Spleen (tissue), 11 donors: ENCODE results near the gene CEMIP. TPM values are rescaled to one million over a fixed set of nuclear protein-coding genes. Genes with fewer than 3 reads are reported as not detected.

Source experiments
- DNase-seq: peaks from one replicate; pipeline ENCODE4 v3.0.0-alpha.2; 2020
- H3K27ac ChIP-seq, 8 donors: fragments of 200-600 bp; sonication (generic) in 7 of 8; 1 replicate in 4 of 8; 2 replicates in 4 of 8; pipeline versions ENCODE4 v1.5.0 to v1.8.0; 2016 to 2021; ENCODE audit warnings: inconsistent platforms in 4 of 8, mild to moderate bottlenecking in 4 of 8, moderate library complexity in 1 of 8
- H3K27me3 ChIP-seq, 7 donors: fragments of 200-600 bp; sonication (generic) in 6 of 7; replicated peaks in 1 of 7; 1 replicate in 4 of 7; 2 replicates in 3 of 7; pipeline versions ENCODE4 v1.5.0 to v1.8.0; 2016 to 2021; ENCODE audit warnings: inconsistent platforms in 3 of 7, mild to moderate bottlenecking in 1 of 7
- H3K36me3 ChIP-seq, 6 donors: fragments of 200-600 bp; sonication (generic) in 5 of 6; 1 replicate in 4 of 6; 2 replicates in 2 of 6; pipeline versions ENCODE4 v1.5.0 to v1.8.0; 2016 to 2021; ENCODE audit warnings: inconsistent platforms in 2 of 6
- H3K4me1 ChIP-seq, 6 donors: fragments of 200-600 bp; sonication (generic) in 5 of 6; 1 replicate in 3 of 6; 2 replicates in 3 of 6; pipeline versions ENCODE4 v1.5.0 to v1.8.0; 2016 to 2021; ENCODE audit warnings: inconsistent platforms in 3 of 6
- H3K4me3 ChIP-seq, 8 donors: fragments of 200-600 bp; sonication (generic) in 7 of 8; 1 replicate in 4 of 8; 2 replicates in 4 of 8; pipeline versions ENCODE4 v1.5.0 to v1.8.0; 2016 to 2021; ENCODE audit warnings: inconsistent platforms in 4 of 8, mild to moderate bottlenecking in 4 of 8, moderate library complexity in 2 of 8
- H3K9me3 ChIP-seq, 8 donors: fragments of 200-600 bp; sonication (generic) in 7 of 8; 1 replicate in 4 of 8; 2 replicates in 4 of 8; pipeline versions ENCODE4 v1.5.0 to v1.8.0; 2016 to 2021; ENCODE audit warnings: inconsistent platforms in 4 of 8
- POLR2A ChIP-seq, 3 donors: fragments of 450-650 bp; IDR thresholded peaks; one replicate each; pipeline ENCODE4 v1.5.1; 2017; ENCODE audit warnings: antibody characterized with exemption in 3 of 3, mild to moderate bottlenecking in 1 of 3
- POLR2AphosphoS5 ChIP-seq, 3 donors: sonication (generic); formaldehyde crosslinking; IDR thresholded peaks; one replicate each; pipeline ENCODE4 v1.5.1; 2017; ENCODE audit warnings: antibody characterized with exemption in 3 of 3
- WGBS, 5 donors: extraction: QIAGEN DNeasy Blood & Tissue Kit in 3 of 5; methylation state at CpG; one replicate each; pipeline versions ENCODE4 v1.1.5 to v1.1.7; 2013 to 2018; 5-methylcytosine and 5-hydroxymethylcytosine counted together
- intact Hi-C: fragments of 100-400 bp; cut with DNase I; formaldehyde crosslinking; loops from one replicate; pipeline ENCODE4 v1.15.0; 2023; ENCODE audit warnings: low total_unique reads
- polyA plus RNA-seq, 3 donors: library from polyadenylated mRNA; stranded (reverse); fragments of 200-250 nt; gene quantifications; one replicate each; pipeline ENCODE4 v1.2.1, GENCODE V29; 2013
- total RNA-seq, 7 donors: library from RNA; depleted of rRNA in 3 of 7; stranded (reverse); fragments of >200 nt in 3 of 7; fragmentation: NEBNext Ultra II Directional in 4 of 7; extraction: Animal tissue kit (Norgen Biotek cat#: 25700) in 4 of 7; gene quantifications; one replicate each; pipeline versions ENCODE4 v1.1.0 to v1.2.1, GENCODE V29; 2016 to 2021
- TF ChIP-seq, protein P1 (sequence below), 11 experiments: fragments of 200-600 bp in 7 of 11; fragments of 450-650 bp in 4 of 11; sonication (generic) in 4 of 11; IDR thresholded peaks in 8 of 11; conservative IDR thresholded peaks in 3 of 11; 1 replicate in 7 of 11; 2 replicates in 4 of 11; pipeline versions ENCODE4 v1.4.0 to v1.8.0; 2016 to 2021; ENCODE audit warnings: antibody characterized with exemption in 11 of 11, inconsistent platforms in 4 of 11, mild to moderate bottlenecking in 1 of 11
- donor health status: healthy with polysubstance abuse.
- donor health status: DM: no; HTN: no; CAD: no; lungs with moderate emphysema.
- donor health status: DM: no; HTN: no; CAD: no.
- donor health status: Bipolar disorder and iron deficiency.
- donor health status: healthy.
- donor health status: DM: no; HTN: no; CAD: no.
- donor health status: DM: yes; HTN: yes; CAD: no.

CEMIP gene
- total and polyA plus RNA-seq, 10 donors = 0.20 to 3.0 (median 1.0) TPM; not detected in 1

DNA sequence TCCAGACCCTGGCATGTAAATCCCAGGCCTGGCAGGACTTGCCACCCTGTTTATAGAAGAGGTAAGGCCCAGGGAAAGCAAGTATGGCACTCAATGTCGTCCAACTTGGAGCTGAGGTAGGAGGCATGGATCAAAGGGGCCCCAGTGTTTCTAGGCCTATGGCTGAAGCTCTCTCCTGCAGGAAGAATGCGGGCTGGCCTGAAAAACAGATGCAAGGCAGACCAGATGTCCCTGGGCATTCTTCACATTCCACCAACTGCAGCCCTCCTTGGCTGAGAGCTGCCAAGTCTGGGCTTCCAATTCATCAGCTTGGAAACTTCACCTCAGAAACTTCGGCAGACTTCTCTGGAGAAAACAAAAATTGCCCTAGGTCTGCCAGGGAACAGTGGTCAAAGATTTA, 188.3 kb downstream of the CEMIP start:
- no peak for DNase-seq
- H3K27me3 ChIP-seq = no peaks in the 10 kb centered on the region
- WGBS, 5 donors = 86 to 91% (median 88%) methylated on average over 3 of the region's 3 CpGs
- no peak overlapping the region for H3K27ac ChIP-seq
- TF ChIP-seq POLR2AphosphoS5 (IDR thresholded peaks at IDR 0.05) (no peak), POLR2A (IDR thresholded peaks at IDR 0.05) (no peak)
- TF ChIP-seq, protein P1, sequence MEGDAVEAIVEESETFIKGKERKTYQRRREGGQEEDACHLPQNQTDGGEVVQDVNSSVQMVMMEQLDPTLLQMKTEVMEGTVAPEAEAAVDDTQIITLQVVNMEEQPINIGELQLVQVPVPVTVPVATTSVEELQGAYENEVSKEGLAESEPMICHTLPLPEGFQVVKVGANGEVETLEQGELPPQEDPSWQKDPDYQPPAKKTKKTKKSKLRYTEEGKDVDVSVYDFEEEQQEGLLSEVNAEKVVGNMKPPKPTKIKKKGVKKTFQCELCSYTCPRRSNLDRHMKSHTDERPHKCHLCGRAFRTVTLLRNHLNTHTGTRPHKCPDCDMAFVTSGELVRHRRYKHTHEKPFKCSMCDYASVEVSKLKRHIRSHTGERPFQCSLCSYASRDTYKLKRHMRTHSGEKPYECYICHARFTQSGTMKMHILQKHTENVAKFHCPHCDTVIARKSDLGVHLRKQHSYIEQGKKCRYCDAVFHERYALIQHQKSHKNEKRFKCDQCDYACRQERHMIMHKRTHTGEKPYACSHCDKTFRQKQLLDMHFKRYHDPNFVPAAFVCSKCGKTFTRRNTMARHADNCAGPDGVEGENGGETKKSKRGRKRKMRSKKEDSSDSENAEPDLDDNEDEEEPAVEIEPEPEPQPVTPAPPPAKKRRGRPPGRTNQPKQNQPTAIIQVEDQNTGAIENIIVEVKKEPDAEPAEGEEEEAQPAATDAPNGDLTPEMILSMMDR (IDR thresholded peaks at IDR 0.05 in 8 of 11, conservative IDR thresholded peaks at IDR 0.05 in 3 of 11) = no peak
- peaks cover 0 to 66% (median 12%) of the 10 kb centered on the region in 6 donors for H3K36me3 ChIP-seq
- peaks cover 0 to 8% (median 3%) of the 10 kb centered on the region in 6 donors for H3K4me1 ChIP-seq
- peaks cover 0 to 17% (median 8%) of the 10 kb centered on the region in 8 donors for H3K9me3 ChIP-seq
- intact Hi-C loops = loop anchor here (5.0 kb wide), 1 partner anchor 515 kb away; no protein-coding TSS in a partner anchor
- H3K4me3 ChIP-seq = no peak overlapping the region

DNA sequence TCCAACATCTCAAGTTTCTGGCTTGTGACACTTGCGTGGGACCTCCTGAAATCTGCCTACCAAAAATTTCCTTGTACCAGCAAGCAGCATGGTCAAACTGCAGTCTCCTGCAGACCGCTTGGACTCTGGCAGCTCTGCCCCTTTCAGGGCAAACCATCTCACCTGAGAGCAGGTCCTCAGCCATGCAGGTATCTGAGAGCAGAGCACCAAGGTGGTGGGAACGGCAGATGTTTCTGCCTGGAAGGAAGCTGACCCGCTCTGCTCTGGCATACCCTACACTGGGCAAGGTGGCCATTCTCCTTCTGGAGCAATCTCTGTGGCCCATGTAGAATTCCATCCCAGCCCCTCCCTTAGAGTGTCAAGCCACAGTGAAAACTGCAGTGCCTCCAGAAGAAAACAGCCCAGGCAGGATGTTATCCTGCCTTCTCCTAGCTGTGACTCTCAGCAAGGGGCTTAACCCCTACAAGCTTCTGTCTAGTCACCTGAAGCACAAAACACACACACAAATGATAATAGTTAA, 188.9 kb downstream of the CEMIP start:
- no peak for DNase-seq
- Histone ChIP-seq H3K4me3 (no peak overlapping the region), H3K9me3 (peaks cover 0 to 17% (median 8%) of the 10 kb centered on the region in 8 donors), H3K27ac (no peak overlapping the region), H3K27me3 (no peaks in the 10 kb centered on the region), H3K36me3 (peaks cover 0 to 72% (median 12%) of the 10 kb centered on the region in 6 donors), H3K4me1 (peaks cover 0 to 8% (median 3%) of the 10 kb centered on the region in 6 donors)
- WGBS, 5 donors = 85 to 97% (median 95%) methylated on average over 3 to 4 of the region's 4 CpGs
- TF ChIP-seq POLR2AphosphoS5 (IDR thresholded peaks at IDR 0.05) = no peak
- TF ChIP-seq, protein P1 (IDR thresholded peaks at IDR 0.05 in 8 of 11, conservative IDR thresholded peaks at IDR 0.05 in 3 of 11) = no peak
- no peak for TF ChIP-seq POLR2A (IDR thresholded peaks at IDR 0.05)
- intact Hi-C loops = loop anchor here (5.0 kb wide), 1 partner anchor 516 kb away; no protein-coding TSS in a partner anchor

DNA sequence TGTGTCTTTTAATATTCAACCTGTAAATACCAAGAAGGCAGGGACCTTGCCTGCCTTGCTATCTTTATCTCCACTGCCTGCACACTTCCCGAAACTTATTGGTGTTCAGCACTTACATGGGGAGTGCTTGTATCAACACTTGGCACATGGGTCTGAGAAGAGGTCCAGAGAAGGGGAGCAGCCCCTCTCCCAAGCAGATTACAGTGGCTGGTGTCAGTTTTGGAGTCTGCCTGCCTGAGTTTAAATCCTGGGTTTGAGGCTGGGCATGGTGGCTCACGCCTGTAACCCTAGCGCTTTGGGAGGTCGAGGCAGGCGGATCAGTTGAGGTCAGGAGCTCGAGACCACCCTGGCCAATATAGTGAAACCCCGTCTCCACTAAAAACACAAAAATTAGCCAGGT, 190.1 kb downstream of the CEMIP start:
- H3K27me3 ChIP-seq = no peaks in the 10 kb centered on the region
- 89 to 94% (median 92%) methylated on average over 7 of the region's 7 CpGs for WGBS, 5 donors
- no peak for DNase-seq
- H3K27ac ChIP-seq = no peak overlapping the region
- peaks cover 0 to 76% (median 14%) of the 10 kb centered on the region in 6 donors for H3K36me3 ChIP-seq
- peaks cover 0 to 14% (median 7%) of the 10 kb centered on the region in 8 donors for H3K9me3 ChIP-seq
- intact Hi-C loops = loop anchor here (5.0 kb wide), 1 partner anchor 517 kb away; no protein-coding TSS in a partner anchor
- TF ChIP-seq POLR2A (IDR thresholded peaks at IDR 0.05) = no peak
- TF ChIP-seq POLR2AphosphoS5 (IDR thresholded peaks at IDR 0.05) = no peak
- TF ChIP-seq, protein P1 (IDR thresholded peaks at IDR 0.05 in 8 of 11, conservative IDR thresholded peaks at IDR 0.05 in 3 of 11) = no peak
- no peak overlapping the region for H3K4me3 ChIP-seq
- peaks cover 0 to 20% (median 12%) of the 10 kb centered on the region in 6 donors for H3K4me1 ChIP-seq

DNA sequence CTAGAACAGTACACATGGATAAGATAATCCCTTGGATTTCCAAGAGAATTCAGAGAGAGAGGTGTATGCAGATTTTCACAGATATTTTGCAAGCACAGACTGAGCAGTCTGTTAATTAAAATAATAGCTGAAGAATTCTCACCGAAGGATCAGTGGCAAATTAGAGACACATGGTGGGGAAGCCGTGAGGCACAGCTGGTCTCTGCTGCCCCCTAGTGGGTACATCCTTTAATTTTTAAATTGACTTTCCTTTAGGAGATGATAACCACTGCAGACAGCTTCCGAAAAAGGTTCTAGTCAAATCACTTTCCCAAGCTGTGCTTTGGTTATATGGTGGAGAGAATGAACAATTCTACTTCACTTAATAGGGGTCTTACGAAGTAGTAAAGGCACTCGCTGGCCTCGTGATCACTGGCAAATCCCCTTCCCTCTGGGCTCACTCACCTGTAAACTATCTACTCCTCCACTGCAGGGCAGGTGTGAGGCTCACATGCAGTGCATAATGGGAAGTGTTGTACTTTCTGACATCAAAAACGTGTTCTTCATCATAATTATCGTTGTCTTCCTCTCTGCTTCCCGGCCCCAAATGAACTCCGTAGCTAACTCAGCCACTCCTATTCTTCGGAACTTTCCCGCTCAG, 191.0 kb downstream of the CEMIP start:
- no peak for DNase-seq

More for the DNA sequence above, 191.0 kb downstream of the CEMIP start:
- Histone ChIP-seq H3K9me3 (peaks cover 0 to 6% (median 2%) of the 10 kb centered on the region in 8 donors), H3K4me3 (no peak overlapping the region), H3K36me3 (peaks cover 0 to 71% (median 14%) of the 10 kb centered on the region in 6 donors), H3K27me3 (no peaks in the 10 kb centered on the region), H3K27ac (no peak overlapping the region), H3K4me1 (peaks cover 0 to 21% (median 12%) of the 10 kb centered on the region in 6 donors)
- TF ChIP-seq POLR2A (IDR thresholded peaks at IDR 0.05) = no peak
- TF ChIP-seq, protein P1 (IDR thresholded peaks at IDR 0.05 in 8 of 11, conservative IDR thresholded peaks at IDR 0.05 in 3 of 11) = peak; percentile 42 to 87 (median 65)
- intact Hi-C loops = no loop called here
- 62 to 71% (median 65%) methylated on average over 12 of the region's 12 CpGs for WGBS, 5 donors
